ENCODE measurements around the gene S100A9. TPM values are rescaled to one million over a fixed set of nuclear protein-coding genes. Genes with fewer than 3 reads are reported as not detected.

S100A9 gene
- total RNA-seq, 1 experiment from 2014 or later: 126 TPM

- no peak for TF ChIP-seq CTCF (IDR thresholded peaks at IDR 0.05; ENCODE audit: unreplicated experiment)
- ChIA-PET CTCF (interaction anchor here (0.6 to 1.4 kb wide), 9 partner anchors 9 to 515 kb away, joined by 3 to 11 read pairs (median 4); partner anchors contain the start of gene S100A12), POLR2A (interaction anchor here (0.6 to 3.6 kb wide), 12 partner anchors 8 to 480 kb away, joined by 3 to 60 read pairs (median 5); partner anchors contain the start of genes S100A12, S100A2 and S100A9)
- Mint-ChIP-seq H3K27me3 (ENCODE audit: insufficient read depth, unreplicated experiment) (no peaks in the 10 kb centered on the region), H3K4me1 (ENCODE audit: insufficient read depth, unreplicated experiment) (peaks cover 42% of the 10 kb centered on the region), H3K9me3 (ENCODE audit: unreplicated experiment) (peaks cover 21% of the 10 kb centered on the region), H3K27ac (ENCODE audit: low read depth, unreplicated experiment) (peak overlapping the region; percentile 76), H3K36me3 (ENCODE audit: insufficient read depth, unreplicated experiment) (no peaks in the 10 kb centered on the region), H3K4me3 (ENCODE audit: unreplicated experiment) (no peak overlapping the region)
- BruUV-seq (replicated peaks): no TSS peak
- intact Hi-C loops (cut with micrococcal nuclease): no loop called here
- DNase-seq (ENCODE audit: unreplicated experiment): no peak
These were observed 27.4 kb downstream of the S100A9 start for GRCh38 chr1:153384958-153385580.

- Mint-ChIP-seq H3K36me3 (ENCODE audit: insufficient read depth, unreplicated experiment) (no peaks in the 10 kb centered on the region), H3K4me3 (ENCODE audit: unreplicated experiment) (peak overlapping the region; percentile 4), H3K9me3 (ENCODE audit: unreplicated experiment) (peaks cover 12% of the 10 kb centered on the region), H3K27ac (ENCODE audit: low read depth, unreplicated experiment) (peak overlapping the region; percentile 88), H3K27me3 (ENCODE audit: insufficient read depth, unreplicated experiment) (no peaks in the 10 kb centered on the region), H3K4me1 (ENCODE audit: insufficient read depth, unreplicated experiment) (peaks cover 54% of the 10 kb centered on the region)
- ChIA-PET POLR2A (interaction anchor here (0.6 to 3.6 kb wide), 8 partner anchors 9 to 1936 kb away, joined by 3 to 60 read pairs (median 4); partner anchors contain the start of genes S100A12, S100A9 and THEM4), CTCF (interaction anchor here (0.7 to 2.0 kb wide), 6 partner anchors 11 to 123 kb away, joined by 3 to 10 read pairs (median 4); partner anchors contain the start of gene S100A12)
- intact Hi-C loops (cut with micrococcal nuclease): no loop called here
- TF ChIP-seq CTCF (IDR thresholded peaks at IDR 0.05; ENCODE audit: unreplicated experiment): no peak
- no TSS peak for BruUV-seq (replicated peaks)
- DNase-seq (ENCODE audit: unreplicated experiment): peak; percentile 91
These were observed 28.8 kb downstream of the S100A9 start for GRCh38 chr1:153386500-153386901.

GRCh38 chr1:153387001-153387400, 29.3 kb downstream of the S100A9 start:
- Mint-ChIP-seq H3K27me3 (ENCODE audit: insufficient read depth, unreplicated experiment) (no peaks in the 10 kb centered on the region), H3K36me3 (ENCODE audit: insufficient read depth, unreplicated experiment) (no peaks in the 10 kb centered on the region), H3K4me1 (ENCODE audit: insufficient read depth, unreplicated experiment) (peaks cover 58% of the 10 kb centered on the region), H3K9me3 (ENCODE audit: unreplicated experiment) (peaks cover 7% of the 10 kb centered on the region), H3K27ac (ENCODE audit: low read depth, unreplicated experiment) (peak overlapping the region; percentile 88), H3K4me3 (ENCODE audit: unreplicated experiment) (peak overlapping the region; percentile 4)
- intact Hi-C loops (cut with micrococcal nuclease): no loop called here
- POLR2A ChIA-PET: interaction anchor here (0.6 to 3.6 kb wide), 6 partner anchors 11 to 1935 kb away, joined by 3 to 60 read pairs (median 4); partner anchors contain the start of genes S100A12, S100A9 and THEM4
- no peak for TF ChIP-seq CTCF (IDR thresholded peaks at IDR 0.05; ENCODE audit: unreplicated experiment)
- no peak for DNase-seq (ENCODE audit: unreplicated experiment)
- CTCF ChIA-PET: interaction anchor here (0.7 to 2.0 kb wide), 8 partner anchors 11 to 1851 kb away, joined by 3 to 10 read pairs (median 4); partner anchors contain the start of gene S100A12
- no TSS peak for BruUV-seq (replicated peaks)

- Mint-ChIP-seq H3K27ac (ENCODE audit: low read depth, unreplicated experiment) (no peak overlapping the region), H3K36me3 (ENCODE audit: insufficient read depth, unreplicated experiment) (no peaks in the 10 kb centered on the region), H3K4me3 (ENCODE audit: unreplicated experiment) (no peak overlapping the region), H3K27me3 (ENCODE audit: insufficient read depth, unreplicated experiment) (no peaks in the 10 kb centered on the region), H3K9me3 (ENCODE audit: unreplicated experiment) (no peaks in the 10 kb centered on the region), H3K4me1 (ENCODE audit: insufficient read depth, unreplicated experiment) (peaks cover 58% of the 10 kb centered on the region)
- ChIA-PET POLR2A (interaction anchor here (1.0 to 1.5 kb wide), 2 partner anchors 26 to 139 kb away, joined by 3 to 4 read pairs; no protein-coding TSS in a partner anchor), CTCF (interaction anchor here (0.6 to 2.0 kb wide), 8 partner anchors 25 to 1852 kb away, joined by 3 to 10 read pairs (median 4); partner anchors contain the start of gene S100A9)
- no peak for TF ChIP-seq CTCF (IDR thresholded peaks at IDR 0.05; ENCODE audit: unreplicated experiment)
- BruUV-seq (replicated peaks): no TSS peak
- DNase-seq (ENCODE audit: unreplicated experiment): no peak
- intact Hi-C loops (cut with micrococcal nuclease): no loop called here
These were observed 30.1 kb downstream of the S100A9 start for GRCh38 chr1:153387785-153388184.

Measured in MCF 10A (cell line).